Panc1 (cell line): ENCODE data around the gene LHX3. TPM values are rescaled to one million over a fixed set of nuclear protein-coding genes. Genes with fewer than 3 reads are reported as not detected.

Source experiments
- ATAC-seq: fragments of 200-7000 bp; cut with Tn5 transposase; 2 replicates; pipeline ENCODE4 v1.9.1; 2020; ENCODE audit warnings: mild to moderate bottlenecking, moderate library complexity
- BruUV-seq: library from RNA; stranded (reverse); fragments of 400-500 nt; replicated peaks from 2 replicates; lab custom pipeline; 2021; lab: Mats Ljungman, UMichigan
- CTCF ChIA-PET: fragments of 300-600 bp; sonication (Branson Sonifier 250); formaldehyde crosslinking; loops from one replicate; lab custom pipeline; 2022; ENCODE audit warnings: antibody characterized with exemption; lab: Charles Lee
- POLR2A ChIA-PET: fragments of 300-600 bp; sonication (Branson Sonifier 250); formaldehyde crosslinking; loops from one replicate; lab custom pipeline; 2022; ENCODE audit warnings: antibody characterized with exemption; lab: Charles Lee
- DNase-seq: peaks from one replicate; pipeline ENCODE4 v3.0.0-alpha.2; 2010; ENCODE audit warnings: low read depth, low spot score
- H3K27ac ChIP-seq: 2 replicates; pipeline ENCODE4 v1.5.1; 2011; ENCODE audit warnings: mild to moderate bottlenecking, low read length, inconsistent platforms
- H3K27me3 ChIP-seq: fragments of 200-500 bp; sonication (Bioruptor generic); 2 replicates; pipeline ENCODE4 v1.6.0; 2014; ENCODE audit warnings: low read length, inconsistent platforms; ENCODE audit not compliant: control insufficient read depth, insufficient read depth
- H3K36me3 ChIP-seq: fragments of 200-500 bp; sonication (Bioruptor generic); 2 replicates; pipeline ENCODE4 v1.5.1; 2014; ENCODE audit warnings: inconsistent platforms, mild to moderate bottlenecking, low read length, moderate library complexity; ENCODE audit not compliant: control insufficient read depth, insufficient read depth
- H3K4me1 ChIP-seq: 2 replicates; pipeline ENCODE4 v1.5.1; 2011; ENCODE audit warnings: inconsistent platforms, mild to moderate bottlenecking, low read length, moderate library complexity; ENCODE audit not compliant: control insufficient read depth, insufficient read depth
- H3K4me3 ChIP-seq, 2 experiments: 2 replicates each; pipeline ENCODE4 v1.5.1; 2011 to 2012; ENCODE audit warnings: low read depth in 2 of 2, low read length in 2 of 2, mild to moderate bottlenecking in 2 of 2, inconsistent platforms in 1 of 2, moderate library complexity in 1 of 2
- H3K9me3 ChIP-seq: fragments of 200-500 bp; sonication (Bioruptor generic); 2 replicates; pipeline ENCODE4 v1.5.1; 2014; ENCODE audit warnings: low read depth, mild to moderate bottlenecking, inconsistent platforms, low read length, moderate library complexity; ENCODE audit not compliant: control insufficient read depth, insufficient read depth
- POLR2AphosphoS5 ChIP-seq: IDR thresholded peaks from 2 replicates; pipeline ENCODE4 v1.6.1; 2012; ENCODE audit warnings: mild to moderate bottlenecking, low read depth, low read length, moderate library complexity
- SIN3A ChIP-seq: IDR thresholded peaks from 2 replicates; pipeline ENCODE4 v1.6.1; 2012; ENCODE audit warnings: low read depth, mild to moderate bottlenecking, low read length, moderate library complexity, borderline replicate concordance; ENCODE audit not compliant: insufficient read depth
- TCF7L2 ChIP-seq: IDR thresholded peaks from 2 replicates; pipeline ENCODE4 v1.6.1; 2011; ENCODE audit warnings: mild to moderate bottlenecking, low read depth, low read length, inconsistent platforms
- in situ Hi-C: cut with HindIII; loops from 2 replicates; pipeline ENCODE4 v1.10.0; 2016; ENCODE audit warnings: low sequenced_read_pairs, low pct_unique_long_range_greater_than_20kb
- intact Hi-C: fragments of 100-400 bp; cut with micrococcal nuclease; formaldehyde crosslinking; loops from one replicate; pipeline ENCODE4 v1.10.0; 2022; ENCODE audit not compliant: unreplicated experiment
- total RNA-seq: library from RNA; stranded (reverse); gene quantifications from one replicate; pipeline ENCODE4 v1.2.1, GENCODE V29; 2021; ENCODE audit not compliant: unreplicated experiment
- TF ChIP-seq, protein P1 (sequence below): fragments of 450-650 bp; IDR thresholded peaks from 2 replicates; pipeline ENCODE4 v1.5.1; 2017; ENCODE audit warnings: mild to moderate bottlenecking
- TF ChIP-seq, protein P2 (sequence below), 2 experiments: IDR thresholded peaks; 2 replicates each; pipeline ENCODE4 v1.6.1; 2011 to 2012; ENCODE audit warnings: low read depth in 2 of 2, control low read depth in 1 of 2, low read length in 1 of 2, mild to moderate bottlenecking in 1 of 2, moderate library complexity in 1 of 2; ENCODE audit not compliant: insufficient read depth in 1 of 2

The LHX3 gene
- total RNA-seq, 1 experiment from 2014 or later: 0.13 TPM

DNA sequence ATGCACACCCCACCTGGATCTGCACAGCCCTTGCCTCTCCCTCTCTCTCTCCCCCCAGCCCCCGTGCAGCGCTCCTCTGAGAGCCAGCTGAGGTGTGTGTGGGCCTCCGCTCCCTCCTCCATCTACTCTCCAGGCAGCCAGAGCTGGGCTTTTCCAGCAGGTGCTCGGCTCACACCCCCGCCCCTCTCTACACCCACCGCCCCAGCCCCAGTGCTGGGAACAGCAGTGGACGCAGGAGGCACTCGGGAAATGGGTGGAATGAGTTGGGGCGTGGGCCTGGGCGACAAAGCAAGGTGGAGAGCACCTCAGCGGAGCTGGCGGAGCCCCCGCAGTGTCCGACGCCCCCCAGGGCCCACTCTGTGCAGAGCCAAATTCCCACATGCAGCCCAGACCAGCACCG is 13.3 kb upstream of the LHX3 start:
- Histone ChIP-seq H3K4me3 (no peak overlapping the region), H3K9me3 (no peaks in the 10 kb centered on the region; the same call in 1 of the 2 replicates), H3K27me3 (no peaks in the 10 kb centered on the region), H3K27ac (no peak overlapping the region), H3K36me3 (0 out of 2 replicates have a peak, but pooled peaks cover 2% of the 10 kb centered on the region), H3K4me1 (no peaks in the 10 kb centered on the region)
- BruUV-seq: no TSS peak
- in situ Hi-C loops: no loop called here
- ChIA-PET POLR2A (no interaction called here), CTCF (interaction anchor here (0.5 kb wide), 1 partner anchor 85 kb away, joined by 6 read pairs; no protein-coding TSS in a partner anchor)
- DNase-seq (no peak), ATAC-seq (no peak)
- no peak for TF ChIP-seq SIN3A
- intact Hi-C loops: no loop called here

GRCh38 chr9:136216541-136217244 is 11.8 kb upstream of the LHX3 start:
- BruUV-seq: no TSS peak
- ATAC-seq (no peak), DNase-seq (no peak)
- CTCF ChIA-PET: interaction anchor here (0.6 kb wide), 2 partner anchors 46 to 66 kb away, joined by 3 to 6 read pairs; no protein-coding TSS in a partner anchor
- no peaks in the 10 kb centered on the region for H3K27me3 ChIP-seq
- no peak overlapping the region for H3K27ac ChIP-seq
- no peaks in the 10 kb centered on the region for H3K4me1 ChIP-seq
- no peak overlapping the region for H3K4me3 ChIP-seq
- 0 out of 2 replicates have a peak, but pooled peaks cover 2% of the 10 kb centered on the region for H3K36me3 ChIP-seq
- POLR2A ChIA-PET: no interaction called here
- in situ Hi-C loops (no loop called here), intact Hi-C loops (no loop called here)
- H3K9me3 ChIP-seq: no peaks in the 10 kb centered on the region; the same call in 1 of the 2 replicates
- TF ChIP-seq TCF7L2: no peak

DNA sequence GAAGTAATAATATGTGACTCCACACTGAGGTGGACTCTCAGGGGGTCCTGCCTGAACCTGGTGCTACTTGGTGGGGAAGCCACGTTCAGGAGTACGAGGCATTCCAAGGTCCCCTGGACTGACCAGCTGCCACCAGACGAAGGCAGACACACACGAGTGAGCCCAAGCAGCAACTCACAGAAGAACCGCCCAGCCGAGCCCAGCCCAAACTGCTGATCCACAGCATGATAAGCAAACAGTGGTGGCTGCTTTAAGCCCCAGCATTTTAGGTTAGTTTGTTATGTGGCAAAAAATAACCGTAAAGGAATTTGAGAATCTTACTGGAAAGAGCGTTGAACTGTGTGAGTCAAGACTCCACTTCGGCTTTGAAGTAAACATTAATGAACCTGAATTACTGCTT is 8.8 kb upstream of the LHX3 start:
- Histone ChIP-seq H3K27ac (no peak overlapping the region), H3K27me3 (no peaks in the 10 kb centered on the region), H3K4me1 (no peaks in the 10 kb centered on the region), H3K36me3 (0 out of 2 replicates have a peak, but pooled peaks cover 2% of the 10 kb centered on the region), H3K4me3 (no peak overlapping the region), H3K9me3 (no peaks in the 10 kb centered on the region; the same call in 1 of the 2 replicates)
- ATAC-seq (no peak), DNase-seq (no peak)
- BruUV-seq: no TSS peak
- in situ Hi-C loops: no loop called here
- ChIA-PET CTCF (no interaction called here), POLR2A (no interaction called here)
- intact Hi-C loops: no loop called here
- no peak for TF ChIP-seq POLR2AphosphoS5
- TF ChIP-seq, protein P1, sequence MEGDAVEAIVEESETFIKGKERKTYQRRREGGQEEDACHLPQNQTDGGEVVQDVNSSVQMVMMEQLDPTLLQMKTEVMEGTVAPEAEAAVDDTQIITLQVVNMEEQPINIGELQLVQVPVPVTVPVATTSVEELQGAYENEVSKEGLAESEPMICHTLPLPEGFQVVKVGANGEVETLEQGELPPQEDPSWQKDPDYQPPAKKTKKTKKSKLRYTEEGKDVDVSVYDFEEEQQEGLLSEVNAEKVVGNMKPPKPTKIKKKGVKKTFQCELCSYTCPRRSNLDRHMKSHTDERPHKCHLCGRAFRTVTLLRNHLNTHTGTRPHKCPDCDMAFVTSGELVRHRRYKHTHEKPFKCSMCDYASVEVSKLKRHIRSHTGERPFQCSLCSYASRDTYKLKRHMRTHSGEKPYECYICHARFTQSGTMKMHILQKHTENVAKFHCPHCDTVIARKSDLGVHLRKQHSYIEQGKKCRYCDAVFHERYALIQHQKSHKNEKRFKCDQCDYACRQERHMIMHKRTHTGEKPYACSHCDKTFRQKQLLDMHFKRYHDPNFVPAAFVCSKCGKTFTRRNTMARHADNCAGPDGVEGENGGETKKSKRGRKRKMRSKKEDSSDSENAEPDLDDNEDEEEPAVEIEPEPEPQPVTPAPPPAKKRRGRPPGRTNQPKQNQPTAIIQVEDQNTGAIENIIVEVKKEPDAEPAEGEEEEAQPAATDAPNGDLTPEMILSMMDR: no peak
- TF ChIP-seq SIN3A: no peak
- no peak for TF ChIP-seq TCF7L2
- TF ChIP-seq, protein P2, sequence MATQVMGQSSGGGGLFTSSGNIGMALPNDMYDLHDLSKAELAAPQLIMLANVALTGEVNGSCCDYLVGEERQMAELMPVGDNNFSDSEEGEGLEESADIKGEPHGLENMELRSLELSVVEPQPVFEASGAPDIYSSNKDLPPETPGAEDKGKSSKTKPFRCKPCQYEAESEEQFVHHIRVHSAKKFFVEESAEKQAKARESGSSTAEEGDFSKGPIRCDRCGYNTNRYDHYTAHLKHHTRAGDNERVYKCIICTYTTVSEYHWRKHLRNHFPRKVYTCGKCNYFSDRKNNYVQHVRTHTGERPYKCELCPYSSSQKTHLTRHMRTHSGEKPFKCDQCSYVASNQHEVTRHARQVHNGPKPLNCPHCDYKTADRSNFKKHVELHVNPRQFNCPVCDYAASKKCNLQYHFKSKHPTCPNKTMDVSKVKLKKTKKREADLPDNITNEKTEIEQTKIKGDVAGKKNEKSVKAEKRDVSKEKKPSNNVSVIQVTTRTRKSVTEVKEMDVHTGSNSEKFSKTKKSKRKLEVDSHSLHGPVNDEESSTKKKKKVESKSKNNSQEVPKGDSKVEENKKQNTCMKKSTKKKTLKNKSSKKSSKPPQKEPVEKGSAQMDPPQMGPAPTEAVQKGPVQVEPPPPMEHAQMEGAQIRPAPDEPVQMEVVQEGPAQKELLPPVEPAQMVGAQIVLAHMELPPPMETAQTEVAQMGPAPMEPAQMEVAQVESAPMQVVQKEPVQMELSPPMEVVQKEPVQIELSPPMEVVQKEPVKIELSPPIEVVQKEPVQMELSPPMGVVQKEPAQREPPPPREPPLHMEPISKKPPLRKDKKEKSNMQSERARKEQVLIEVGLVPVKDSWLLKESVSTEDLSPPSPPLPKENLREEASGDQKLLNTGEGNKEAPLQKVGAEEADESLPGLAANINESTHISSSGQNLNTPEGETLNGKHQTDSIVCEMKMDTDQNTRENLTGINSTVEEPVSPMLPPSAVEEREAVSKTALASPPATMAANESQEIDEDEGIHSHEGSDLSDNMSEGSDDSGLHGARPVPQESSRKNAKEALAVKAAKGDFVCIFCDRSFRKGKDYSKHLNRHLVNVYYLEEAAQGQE (IDR thresholded peaks at IDR 0.05; ENCODE audit: insufficient read depth in 1 of 2, low read depth in 2 of 2, low read length in 1 of 2): no peak
